HG03457 (cell line): ENCODE measurements around the gene UBE3D.
A peak's percentile ranks its signal among the peaks of the same experiment; 100 is the strongest.
"Not testable (repeated sequence)": the region's sequence is repeated elsewhere in the genome, so short reads cannot be mapped to it uniquely, and the experiment has no call there.

Experiments
- ATAC-seq: cut with Tn5 transposase; IDR thresholded peaks from one replicate; pipeline ENCODE4 v1.9.1; 2021; ENCODE audit warnings: moderate number of reproducible peaks; ENCODE audit not compliant: unreplicated experiment

UBE3D gene

GRCh38 chr6:82980086-82980485 lies 85.6 kb downstream of the UBE3D start:
- no peak for ATAC-seq

- ATAC-seq = no peak
These were observed 86.0 kb downstream of the UBE3D start for GRCh38 chr6:82979657-82980056.

GRCh38 chr6:82978362-82978945 lies 87.2 kb downstream of the UBE3D start:
- no peak for ATAC-seq

GRCh38 chr6:82976179-82976578 lies 89.5 kb downstream of the UBE3D start:
- ATAC-seq = no peak

- no peak for ATAC-seq
These were observed 93.7 kb downstream of the UBE3D start for GRCh38 chr6:82971877-82972460.

GRCh38 chr6:82970839-82971238 lies 94.8 kb downstream of the UBE3D start:
- ATAC-seq = no peak

- ATAC-seq = no peak
These were observed 96.9 kb downstream of the UBE3D start for GRCh38 chr6:82968708-82969107.

- no peak for ATAC-seq
These were observed 102.3 kb downstream of the UBE3D start for GRCh38 chr6:82963191-82963925.

GRCh38 chr6:82959385-82959941 lies 106.2 kb downstream of the UBE3D start:
- no peak for ATAC-seq

GRCh38 chr6:82958551-82958950 lies 107.1 kb downstream of the UBE3D start:
- no peak for ATAC-seq

- no peak for ATAC-seq
These were observed 107.8 kb downstream of the UBE3D start for GRCh38 chr6:82957868-82958245.

GRCh38 chr6:82957171-82957867 lies 108.3 kb downstream of the UBE3D start:
- ATAC-seq = no peak

GRCh38 chr6:82955841-82956240 lies 109.8 kb downstream of the UBE3D start:
- ATAC-seq = no peak

GRCh38 chr6:82954937-82955577 lies 110.6 kb downstream of the UBE3D start:
- ATAC-seq = peak; percentile 81

GRCh38 chr6:82954356-82954755 lies 111.3 kb downstream of the UBE3D start:
- ATAC-seq = no peak

GRCh38 chr6:82953871-82954270 lies 111.8 kb downstream of the UBE3D start:
- ATAC-seq = no peak

- no peak for ATAC-seq
These were observed 113.7 kb downstream of the UBE3D start for GRCh38 chr6:82951935-82952334.

- ATAC-seq = no peak
These were observed 114.3 kb downstream of the UBE3D start for GRCh38 chr6:82951389-82951788.

GRCh38 chr6:82930915-82931314 lies 134.7 kb downstream of the UBE3D start:
- not testable (repeated sequence) for ATAC-seq

- ATAC-seq = no peak
These were observed 140.7 kb downstream of the UBE3D start for GRCh38 chr6:82924799-82925535.
